GM21723 (cell line): ENCODE measurements around the gene SMG6.
"Not testable (repeated sequence)": the region's sequence is repeated elsewhere in the genome, so short reads cannot be mapped to it uniquely, and the experiment has no call there.

Source experiments
- ATAC-seq: cut with Tn5 transposase; IDR thresholded peaks from one replicate; pipeline ENCODE4 v1.9.1; 2021; ENCODE audit warnings: mild to moderate bottlenecking, moderate library complexity; ENCODE audit not compliant: unreplicated experiment

SMG6 gene

DNA sequence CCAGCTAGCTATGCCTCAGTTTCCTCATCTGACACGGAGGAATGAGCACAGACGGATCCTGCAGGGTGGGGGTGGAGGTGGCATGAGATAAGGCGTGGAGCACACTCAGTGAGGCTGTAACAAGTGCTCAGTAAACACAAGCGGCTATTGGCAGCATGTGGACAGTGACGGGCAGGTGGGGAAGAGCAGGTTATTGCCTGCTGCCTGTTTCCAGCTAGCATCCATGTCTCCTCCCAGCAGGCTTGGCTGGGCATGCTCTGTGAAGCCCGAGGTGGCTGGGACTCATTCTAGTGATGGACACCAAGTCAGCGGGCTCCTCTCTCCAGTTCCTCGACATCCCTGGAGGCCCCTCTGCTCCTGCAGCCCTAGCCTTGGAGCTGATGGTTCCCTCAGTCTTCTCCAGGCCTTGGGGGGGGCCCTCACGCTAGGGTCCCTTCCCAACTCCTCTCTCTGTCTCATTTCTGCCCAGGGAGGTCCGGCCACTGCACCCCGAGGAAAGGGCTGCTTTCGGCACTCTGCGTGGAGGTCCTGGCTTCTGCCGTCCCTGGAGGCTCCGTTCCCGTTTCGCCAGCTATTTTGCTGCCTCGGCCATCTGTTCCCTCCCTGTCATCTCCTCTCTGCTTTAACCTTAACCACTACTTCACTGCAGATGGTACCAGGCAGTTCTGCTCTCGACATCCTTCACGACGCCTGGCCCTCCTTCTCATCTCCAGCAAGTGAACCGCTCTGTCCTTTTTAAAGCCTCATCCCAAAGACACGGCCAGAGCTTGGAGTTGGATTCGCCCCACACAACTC, 284.7 kb downstream of the SMG6 start:
- ATAC-seq: no peak

DNA sequence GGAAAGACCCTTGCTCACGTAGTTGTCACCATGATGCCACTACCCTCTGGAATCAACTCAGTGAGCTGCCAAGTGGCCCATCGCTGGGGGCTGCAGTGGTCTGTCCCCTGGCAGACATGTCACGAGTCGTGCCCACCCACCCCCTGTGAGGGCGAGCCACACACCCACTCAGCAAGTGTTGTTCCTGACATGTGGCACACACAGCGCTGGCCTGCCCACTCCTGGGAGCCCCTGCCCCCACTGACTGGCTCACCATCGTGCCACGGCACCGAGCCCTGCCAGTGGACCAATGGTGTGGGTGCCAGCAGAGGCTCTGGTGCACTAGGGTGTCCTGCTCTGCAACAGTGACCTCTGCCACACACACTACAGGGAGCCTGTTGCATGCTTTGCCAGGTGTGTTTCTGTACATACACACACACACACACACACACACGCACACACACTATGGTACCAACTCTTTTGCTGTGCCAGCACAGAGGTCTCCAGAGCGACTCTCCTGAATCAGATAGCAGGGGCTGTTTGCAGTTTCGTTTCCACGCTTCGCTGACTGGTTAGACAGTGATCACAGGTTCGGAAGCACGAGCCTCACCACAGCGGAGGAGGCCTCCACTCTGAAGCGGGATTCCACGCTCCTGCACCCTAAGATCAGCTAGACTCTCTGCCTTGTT, 286.2 kb downstream of the SMG6 start:
- no peak for ATAC-seq

DNA sequence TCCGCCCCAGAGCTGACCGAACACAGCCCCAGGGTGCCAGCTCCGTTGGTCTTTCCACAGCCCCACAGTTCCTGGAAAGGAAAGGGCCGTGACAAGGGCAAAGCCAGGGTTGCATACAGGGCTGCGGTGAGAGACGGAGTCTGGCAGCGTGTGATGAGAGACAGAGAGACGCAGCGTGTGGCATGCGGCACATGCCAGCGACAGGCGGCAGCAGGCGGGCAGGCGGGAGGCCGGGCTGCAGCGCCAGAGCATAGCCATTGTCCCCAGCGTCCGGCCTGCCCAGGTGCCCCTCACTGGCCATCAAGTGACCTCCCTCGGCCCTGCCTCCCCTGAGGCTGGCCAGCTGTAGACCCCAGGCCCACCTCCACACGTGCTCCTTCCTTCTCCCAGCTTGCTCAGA, 287.1 kb downstream of the SMG6 start:
- no peak for ATAC-seq

DNA sequence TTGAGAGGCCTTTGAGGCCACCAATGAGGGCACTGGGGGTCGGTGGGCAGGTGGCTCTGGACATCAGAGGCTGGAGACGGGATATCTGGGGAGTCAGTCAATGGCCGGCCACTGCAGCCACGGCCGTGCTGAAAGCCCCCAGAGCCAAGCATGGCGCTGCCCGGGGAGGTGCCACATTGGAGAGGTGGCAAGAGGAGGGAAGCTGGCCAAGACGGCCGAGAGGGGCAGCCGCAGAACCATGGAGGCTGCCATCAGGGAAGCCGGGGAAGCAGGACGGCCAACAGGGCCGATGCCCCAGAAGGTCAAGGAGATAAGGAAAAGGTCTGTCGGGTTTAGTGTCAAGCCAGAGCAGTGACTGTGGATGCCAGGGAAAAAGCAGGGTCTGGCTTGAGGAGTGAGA, 288.3 kb downstream of the SMG6 start:
- no peak for ATAC-seq

DNA sequence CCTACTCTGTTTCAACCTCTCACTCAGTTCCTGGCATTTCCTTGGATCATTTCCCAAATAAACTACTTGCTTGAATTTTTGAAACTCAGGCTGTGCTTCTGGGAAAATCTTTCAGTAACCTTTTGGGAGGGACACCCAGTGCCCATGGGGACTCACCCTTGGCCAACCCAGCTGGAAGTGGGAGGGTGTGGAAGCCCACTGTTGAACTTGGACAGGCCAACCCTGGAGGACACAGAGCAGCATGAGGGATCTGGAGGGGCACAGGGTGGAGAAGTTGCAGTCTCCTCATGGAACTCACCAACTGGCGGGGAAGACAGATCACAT, 289.6 kb downstream of the SMG6 start:
- ATAC-seq: no peak

DNA sequence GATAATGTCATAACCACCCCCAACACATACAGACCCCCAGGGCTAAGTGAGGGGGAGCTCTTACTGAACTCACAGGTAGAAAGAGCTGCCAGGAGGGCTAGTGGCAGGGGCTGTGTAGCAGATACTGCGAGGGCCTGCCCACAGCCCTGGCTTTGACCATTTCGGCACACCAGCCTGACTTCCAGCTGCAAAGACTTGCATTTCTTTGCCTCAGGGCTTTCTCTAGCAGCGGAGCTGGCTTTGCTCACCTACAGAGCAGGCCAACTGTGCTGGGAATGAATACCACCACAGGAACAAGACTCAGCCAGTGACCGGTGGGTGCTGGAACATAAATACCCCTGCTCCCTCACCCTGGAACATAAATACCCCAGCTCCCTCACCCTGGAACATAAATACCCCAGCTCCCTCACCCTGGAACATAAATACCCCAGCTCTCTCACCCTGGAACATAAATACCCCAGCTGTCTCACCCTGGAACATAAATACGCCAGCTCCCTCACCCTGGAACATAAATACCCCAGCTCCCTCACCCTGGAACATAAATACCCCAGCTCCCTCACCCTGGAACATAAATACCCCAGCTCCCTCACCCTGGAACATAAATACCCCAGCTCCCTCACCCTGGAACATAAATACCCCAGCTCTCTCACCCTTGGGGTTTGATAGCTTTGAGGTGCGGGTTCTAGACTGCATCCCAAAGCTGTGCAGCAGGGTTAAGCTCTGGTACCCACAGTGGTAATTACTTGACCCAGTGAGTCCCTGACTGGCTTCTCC, 290.2 kb downstream of the SMG6 start:
- ATAC-seq: not testable (repeated sequence)

DNA sequence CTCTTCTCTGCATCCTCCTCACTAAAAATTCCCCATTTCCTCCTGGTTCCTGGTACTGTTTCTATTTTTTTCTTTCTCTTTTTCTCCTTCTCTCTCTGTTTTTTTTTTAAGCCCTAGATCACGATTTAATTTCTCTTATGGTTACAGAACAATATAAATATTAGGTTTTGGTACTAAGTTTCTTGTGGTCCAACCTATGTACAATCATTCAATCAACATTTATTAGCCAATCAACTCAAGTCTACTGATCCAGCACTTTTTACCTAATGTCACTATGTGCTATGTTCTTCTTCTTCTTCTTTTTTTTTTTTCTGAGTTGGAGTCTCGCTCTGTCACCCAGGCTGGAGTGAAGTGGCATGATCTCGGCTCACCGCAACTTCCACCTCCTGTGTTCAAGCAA, 291.1 kb downstream of the SMG6 start:
- ATAC-seq: no peak

DNA sequence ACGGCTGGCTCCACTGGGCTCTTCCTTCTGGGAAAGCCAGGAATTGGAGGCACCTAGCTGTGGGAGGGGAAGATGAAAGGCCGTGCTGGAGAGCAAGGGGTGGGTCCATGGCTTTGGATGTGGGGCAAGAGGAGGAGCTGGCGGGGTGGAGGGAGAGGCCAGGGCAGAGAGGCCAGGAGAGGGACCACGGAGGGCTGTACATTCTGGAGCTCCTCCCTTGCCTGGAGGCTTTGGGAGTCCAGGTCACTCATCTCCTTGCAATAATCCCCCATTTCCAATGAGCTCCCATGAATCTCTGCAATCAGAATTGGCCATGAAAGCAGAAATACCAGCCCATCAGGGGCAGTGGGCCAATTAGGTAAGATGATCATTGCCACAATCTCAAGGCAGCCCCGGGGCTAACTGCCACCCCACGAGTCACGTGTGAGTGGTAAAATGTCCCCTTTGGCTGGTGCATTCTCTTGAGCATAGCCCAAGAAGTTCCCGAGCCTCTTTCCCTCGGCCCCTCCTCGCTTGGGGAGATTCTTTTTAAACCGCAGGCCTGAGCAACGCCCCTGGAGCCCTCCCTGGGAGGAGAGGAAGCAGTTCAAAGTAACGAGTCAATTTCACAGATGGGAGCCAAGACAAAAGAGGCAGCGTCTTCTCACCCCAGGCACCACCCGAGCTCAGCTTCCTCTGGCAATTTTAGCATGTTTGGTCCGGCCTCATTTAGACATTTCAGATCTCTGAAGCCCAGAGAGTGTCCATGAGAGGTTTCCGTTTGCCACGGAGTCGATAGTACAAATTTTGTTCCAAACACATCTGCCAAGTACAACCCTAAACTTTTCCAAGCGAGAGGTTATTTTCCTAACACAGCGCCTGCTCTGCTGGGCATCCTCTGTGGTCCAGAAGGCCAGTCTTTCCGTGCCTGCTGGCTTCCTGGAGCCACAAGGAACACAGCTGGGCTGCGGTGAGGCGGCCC, 291.9 kb downstream of the SMG6 start:
- no peak for ATAC-seq
